ENCODE results near the gene REPIN1. TPM values are rescaled to one million over a fixed set of nuclear protein-coding genes. Genes with fewer than 3 reads are reported as not detected.
A peak's percentile ranks its signal among the peaks of the same experiment; 100 is the strongest.

REPIN1 gene
- total and polyA plus RNA-seq, 9 donors = 21.6 to 92.0 (median 73.4) TPM

DNA sequence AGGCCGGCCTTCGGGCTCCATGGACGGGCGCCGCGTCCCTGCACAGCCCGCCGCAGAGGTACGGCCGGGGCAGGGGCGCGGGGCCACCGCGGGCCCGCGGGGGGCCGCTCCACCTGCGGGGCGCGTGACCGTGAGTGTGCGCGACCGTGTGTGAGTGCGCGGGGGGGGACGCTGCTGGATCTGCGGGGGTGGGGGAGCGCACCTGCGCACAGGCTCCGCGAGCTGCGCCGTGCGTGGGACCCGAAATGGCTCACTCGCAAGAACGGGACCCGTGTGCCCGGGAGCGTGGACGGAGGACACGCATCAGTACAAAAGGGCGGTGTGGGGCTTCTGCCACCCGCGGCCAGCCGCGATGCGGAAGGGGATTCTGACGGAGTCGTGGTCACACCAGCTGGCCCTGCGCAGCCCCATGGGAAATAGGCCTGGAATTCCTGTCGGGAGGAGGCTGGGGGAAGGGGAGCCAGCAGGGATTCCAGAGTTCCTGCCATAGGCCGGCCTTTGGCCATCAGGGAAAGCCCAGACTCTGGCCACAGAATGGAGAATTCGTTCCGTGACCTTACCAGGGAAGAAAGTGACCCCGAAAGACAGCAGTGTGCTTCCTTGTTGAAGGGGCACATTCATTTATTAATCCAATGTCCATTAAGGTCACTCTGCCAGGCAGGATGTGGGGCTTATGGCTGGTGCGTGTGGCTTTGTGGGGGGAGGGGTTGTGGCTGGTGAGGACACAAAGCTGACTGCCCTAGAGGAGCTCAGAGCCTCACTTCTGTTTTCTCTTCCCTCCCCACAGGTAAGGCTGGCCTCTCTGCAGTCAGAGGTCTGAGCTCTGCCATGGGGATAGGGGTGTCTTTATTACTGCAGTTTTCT, 494 bp downstream of the REPIN1 start:
- Histone ChIP-seq H3K4me3 (peak overlapping the region; percentile 88), H3K27me3 (no peaks in the 10 kb centered on the region), H3K4me1 (ENCODE audit: insufficient read depth) (peaks cover 6% of the 10 kb centered on the region), H3K9me3 (no peaks in the 10 kb centered on the region), H3K27ac (peak overlapping the region; percentile 85 to 95), H3K36me3 (no peaks in the 10 kb centered on the region)
- 0 to 2% (median 1%) methylated on average over 8 to 58 of the region's 58 CpGs for WGBS, 3 donors
- TF ChIP-seq CTCF (IDR thresholded peaks at IDR 0.05) (no peak), EP300 (IDR thresholded peaks at IDR 0.05) (no peak), POLR2A (IDR thresholded peaks at IDR 0.05) (no peak)
- peak; percentile 52 to 72 (median 68) for DNase-seq
- intact Hi-C loops (cut with DNase I) = loop anchor here in 1 of 4 donors (5.0 kb wide), 1 partner anchor 497 kb away; the partner anchor contains the start of gene ATP6V0E2

GRCh38 chr7:150369748-150370501, 1.3 kb downstream of the REPIN1 start:
- Histone ChIP-seq H3K27ac (peak overlapping the region; percentile 85 to 95), H3K4me1 (ENCODE audit: insufficient read depth) (peaks cover 6% of the 10 kb centered on the region), H3K36me3 (no peaks in the 10 kb centered on the region), H3K4me3 (peak overlapping the region; percentile 88), H3K9me3 (no peaks in the 10 kb centered on the region), H3K27me3 (no peaks in the 10 kb centered on the region)
- WGBS, 3 donors = 19 to 32% (median 24%) methylated on average over 23 of the region's 23 CpGs
- no peak for DNase-seq
- intact Hi-C loops (cut with DNase I) = loop anchor here in 1 of 4 donors (5.0 kb wide), 1 partner anchor 498 kb away; the partner anchor contains the start of gene ATP6V0E2
- TF ChIP-seq EP300 (IDR thresholded peaks at IDR 0.05) (no peak), POLR2A (IDR thresholded peaks at IDR 0.05) (no peak), CTCF (IDR thresholded peaks at IDR 0.05) (no peak)

DNA sequence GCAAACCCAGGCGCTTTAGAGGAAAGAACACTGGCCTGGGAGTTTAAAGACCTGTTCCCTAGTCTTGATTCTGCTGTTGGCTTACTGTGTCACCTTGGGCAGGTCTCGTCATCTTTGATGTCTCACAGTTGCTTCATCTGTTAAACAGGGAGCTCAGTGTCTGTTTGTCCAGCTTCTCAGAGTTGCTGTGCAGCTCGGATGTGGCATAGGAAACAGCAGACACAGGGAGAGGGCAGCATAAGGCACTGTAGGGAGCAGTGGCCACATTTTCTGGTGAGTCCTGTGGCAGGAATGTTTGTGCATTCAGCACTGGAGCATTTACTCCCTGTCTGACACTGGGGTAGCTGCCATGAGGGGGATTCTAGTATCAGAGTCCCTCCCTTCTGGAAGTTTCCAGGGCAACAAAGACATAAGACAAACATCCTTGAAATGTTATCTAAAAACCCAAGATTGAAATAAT, 2.0 kb downstream of the REPIN1 start:
- intact Hi-C loops (cut with DNase I) = no loop called here
- Histone ChIP-seq H3K4me3 (no peak overlapping the region), H3K27ac (no peak overlapping the region), H3K9me3 (no peaks in the 10 kb centered on the region), H3K36me3 (no peaks in the 10 kb centered on the region), H3K27me3 (no peaks in the 10 kb centered on the region), H3K4me1 (ENCODE audit: insufficient read depth) (peaks cover 6% of the 10 kb centered on the region)
- no peak for DNase-seq
- WGBS, 3 donors = 47 to 66% (median 51%) methylated on average over 3 of the region's 3 CpGs
- TF ChIP-seq POLR2A (IDR thresholded peaks at IDR 0.05) (no peak), CTCF (IDR thresholded peaks at IDR 0.05) (no peak), EP300 (IDR thresholded peaks at IDR 0.05) (no peak)

- H3K36me3 ChIP-seq = no peaks in the 10 kb centered on the region
- H3K4me3 ChIP-seq = no peak overlapping the region
- H3K27ac ChIP-seq = no peak overlapping the region
- no peak for DNase-seq
- WGBS, 3 donors = 78 to 83% (median 79%) methylated on average over 48 of the region's 48 CpGs
- TF ChIP-seq EP300 (IDR thresholded peaks at IDR 0.05) = no peak
- no peak for TF ChIP-seq CTCF (IDR thresholded peaks at IDR 0.05)
- no peak for TF ChIP-seq POLR2A (IDR thresholded peaks at IDR 0.05)
- H3K27me3 ChIP-seq = no peaks in the 10 kb centered on the region
- H3K9me3 ChIP-seq = no peaks in the 10 kb centered on the region
- intact Hi-C loops (cut with DNase I) = no loop called here
- H3K4me1 ChIP-seq (ENCODE audit: insufficient read depth) = peaks cover 6% of the 10 kb centered on the region
Measured at GRCh38 chr7:150371131-150371995, 2.7 kb downstream of the REPIN1 start.
